RPMI7951 (cell line): ENCODE data around the gene PALLD. TPM values are rescaled to one million over a fixed set of nuclear protein-coding genes. Genes with fewer than 3 reads are reported as not detected.
A peak's percentile ranks its signal among the peaks of the same experiment; 100 is the strongest.
"Not testable (repeated sequence)": the region's sequence is repeated elsewhere in the genome, so short reads cannot be mapped to it uniquely, and the experiment has no call there.

Experiments used
- DNase-seq: peaks from one replicate; pipeline ENCODE4 v3.0.0-alpha.2; 2012; ENCODE audit warnings: low read depth
- total RNA-seq: library from RNA; depleted of rRNA; stranded (reverse); fragments of >200 nt; shearing (Covaris generic); gene quantifications from 2 replicates; pipeline ENCODE4 v1.2.3, GENCODE V29; 2014

PALLD gene
- total RNA-seq, 1 experiment from 2014 or later = 44.5 TPM

- DNase-seq = no peak
Measured at GRCh38 chr4:168794881-168795280, 298.0 kb downstream of the PALLD start.

GRCh38 chr4:168795346-168795745 lies 298.5 kb downstream of the PALLD start:
- DNase-seq = no peak

GRCh38 chr4:168796362-168797106 lies 299.7 kb downstream of the PALLD start:
- peak; percentile 94 for DNase-seq

GRCh38 chr4:168797194-168797593 lies 300.3 kb downstream of the PALLD start:
- DNase-seq = peak; percentile 85

GRCh38 chr4:168797738-168798375 lies 301.0 kb downstream of the PALLD start:
- no peak for DNase-seq

- no peak for DNase-seq
Measured at GRCh38 chr4:168800926-168801325, 304.1 kb downstream of the PALLD start.

GRCh38 chr4:168802222-168802621 lies 305.4 kb downstream of the PALLD start:
- DNase-seq = no peak

- DNase-seq = not testable (repeated sequence)
Measured at GRCh38 chr4:168803052-168803451, 306.2 kb downstream of the PALLD start.

GRCh38 chr4:168803732-168804131 lies 306.9 kb downstream of the PALLD start:
- peak; percentile 20 for DNase-seq

GRCh38 chr4:168804146-168804545 lies 307.3 kb downstream of the PALLD start:
- no peak for DNase-seq

- DNase-seq = no peak
Measured at GRCh38 chr4:168805341-168805740, 308.5 kb downstream of the PALLD start.

GRCh38 chr4:168806247-168806646 lies 309.4 kb downstream of the PALLD start:
- not testable (repeated sequence) for DNase-seq

GRCh38 chr4:168811207-168811606 lies 314.4 kb downstream of the PALLD start:
- no peak for DNase-seq

GRCh38 chr4:168811786-168812651 lies 315.2 kb downstream of the PALLD start:
- peak; percentile 83 for DNase-seq

- peak; percentile 58 for DNase-seq
Measured at GRCh38 chr4:168812806-168813205, 316.0 kb downstream of the PALLD start.

- DNase-seq = no peak
Measured at GRCh38 chr4:168813890-168814289, 317.0 kb downstream of the PALLD start.

- peak; percentile 32 for DNase-seq
Measured at GRCh38 chr4:168815379-168816345, 318.8 kb downstream of the PALLD start.

- DNase-seq = peak; percentile 32
Measured at GRCh38 chr4:168817370-168817769, 320.5 kb downstream of the PALLD start.

GRCh38 chr4:168822481-168822880 lies 325.6 kb downstream of the PALLD start:
- DNase-seq = no peak

GRCh38 chr4:168825975-168826374 lies 329.1 kb downstream of the PALLD start:
- no peak for DNase-seq

GRCh38 chr4:168826620-168827019 lies 329.8 kb downstream of the PALLD start:
- no peak for DNase-seq
